Natural killer cell (primary cell): Measurements from ENCODE around the gene CLDN22. TPM values are rescaled to one million over a fixed set of nuclear protein-coding genes. Genes with fewer than 3 reads are reported as not detected.

Experiments
- ATAC-seq, 3 donors: fragments of 150-1000 bp in 2 of 3; fragments of 200-7000 bp in 1 of 3; cut with Tn5 transposase; 1 replicate in 1 of 3; 2 replicates in 2 of 3; pipeline ENCODE4 v1.10.0; 2021; ENCODE audit warnings: mild to moderate bottlenecking in 2 of 3, moderate library complexity in 2 of 3
- DNase-seq, 2 donors: peaks; one replicate each; pipeline versions ENCODE4 v3.0.0 to v3.0.0-alpha.2; 2013 to 2021; ENCODE audit warnings: mixed read lengths in 1 of 2
- H3K27ac ChIP-seq: one replicate; pipeline ENCODE4 v1.5.1; 2013; ENCODE audit warnings: mild to moderate bottlenecking, low read length
- H3K27me3 ChIP-seq: one replicate; pipeline ENCODE4 v1.6.1; 2013; ENCODE audit warnings: low read length; ENCODE audit not compliant: control insufficient read depth, insufficient read depth
- H3K36me3 ChIP-seq: one replicate; pipeline ENCODE4 v1.6.1; 2013; ENCODE audit warnings: low read length; ENCODE audit not compliant: control insufficient read depth, insufficient read depth
- H3K4me1 ChIP-seq: one replicate; pipeline ENCODE4 v1.6.1; 2013; ENCODE audit warnings: low read length; ENCODE audit not compliant: control insufficient read depth, insufficient read depth
- H3K4me3 ChIP-seq: one replicate; pipeline ENCODE4 v1.5.1; 2013; ENCODE audit warnings: low read length
- H3K9me3 ChIP-seq: one replicate; pipeline ENCODE4 v1.6.1; 2013; ENCODE audit warnings: low read length; ENCODE audit not compliant: control insufficient read depth, insufficient read depth
- H3K27ac Mint-ChIP-seq, 2 donors: one replicate each; pipeline ENCODE4 v1.8.0; 2022; ENCODE audit warnings: mild to moderate bottlenecking in 2 of 2, mixed read lengths in 2 of 2, moderate library complexity in 1 of 2
- H3K27me3 Mint-ChIP-seq, 2 donors: one replicate each; pipeline ENCODE4 v1.8.0; 2022; ENCODE audit warnings: low read depth in 2 of 2, mixed read lengths in 2 of 2
- H3K36me3 Mint-ChIP-seq: one replicate; pipeline ENCODE4 v1.8.0; 2022; ENCODE audit warnings: mixed read lengths
- H3K4me1 Mint-ChIP-seq, 2 donors: one replicate each; pipeline ENCODE4 v1.8.0; 2022; ENCODE audit warnings: mixed read lengths in 2 of 2
- H3K4me3 Mint-ChIP-seq: one replicate; pipeline ENCODE4 v1.8.0; 2022; ENCODE audit warnings: mild to moderate bottlenecking, moderate library complexity, mixed read lengths
- H3K9me3 Mint-ChIP-seq, 2 donors: one replicate each; pipeline ENCODE4 v1.8.0; 2022; ENCODE audit warnings: mixed read lengths in 2 of 2
- WGBS: methylation state at CpG from one replicate; pipeline ENCODE4 v1.1.7; 2013; ENCODE audit warnings: missing lambda C conversion rate; ENCODE audit not compliant: insufficient coverage; 5-methylcytosine and 5-hydroxymethylcytosine counted together
- intact Hi-C: fragments of 100-400 bp; cut with micrococcal nuclease; formaldehyde crosslinking; loops from one replicate; pipeline ENCODE4 v1.14.2; 2022
- total RNA-seq, 4 donors: library from RNA; stranded (reverse); fragments of 120-200 nt in 1 of 4; gene quantifications; one replicate each; pipeline versions ENCODE4 v1.2.3 to v1.2.4, GENCODE V29; 2013 to 2022
- TF ChIP-seq, protein P1 (sequence below): fragments of 200-600 bp; IDR thresholded peaks from one replicate; pipeline ENCODE4 v1.8.0; 2022; ENCODE audit warnings: antibody characterized with exemption

CLDN22 gene
- total RNA-seq, 3 donors from 2014 or later (not counting 1 experiment from before 2014, with no cell fraction given): 0.25 to 0.60 TPM; not detected in 1

GRCh38 chr4:183330841-183331240 lies 10.8 kb upstream of the CLDN22 start:
- TF ChIP-seq, protein P1, sequence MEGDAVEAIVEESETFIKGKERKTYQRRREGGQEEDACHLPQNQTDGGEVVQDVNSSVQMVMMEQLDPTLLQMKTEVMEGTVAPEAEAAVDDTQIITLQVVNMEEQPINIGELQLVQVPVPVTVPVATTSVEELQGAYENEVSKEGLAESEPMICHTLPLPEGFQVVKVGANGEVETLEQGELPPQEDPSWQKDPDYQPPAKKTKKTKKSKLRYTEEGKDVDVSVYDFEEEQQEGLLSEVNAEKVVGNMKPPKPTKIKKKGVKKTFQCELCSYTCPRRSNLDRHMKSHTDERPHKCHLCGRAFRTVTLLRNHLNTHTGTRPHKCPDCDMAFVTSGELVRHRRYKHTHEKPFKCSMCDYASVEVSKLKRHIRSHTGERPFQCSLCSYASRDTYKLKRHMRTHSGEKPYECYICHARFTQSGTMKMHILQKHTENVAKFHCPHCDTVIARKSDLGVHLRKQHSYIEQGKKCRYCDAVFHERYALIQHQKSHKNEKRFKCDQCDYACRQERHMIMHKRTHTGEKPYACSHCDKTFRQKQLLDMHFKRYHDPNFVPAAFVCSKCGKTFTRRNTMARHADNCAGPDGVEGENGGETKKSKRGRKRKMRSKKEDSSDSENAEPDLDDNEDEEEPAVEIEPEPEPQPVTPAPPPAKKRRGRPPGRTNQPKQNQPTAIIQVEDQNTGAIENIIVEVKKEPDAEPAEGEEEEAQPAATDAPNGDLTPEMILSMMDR: no peak
- Histone ChIP-seq H3K27me3 (peaks cover 2% of the 10 kb centered on the region), H3K4me3 (no peak overlapping the region), H3K4me1 (peaks cover 5% of the 10 kb centered on the region), H3K36me3 (no peaks in the 10 kb centered on the region), H3K27ac (no peak overlapping the region), H3K9me3 (no peaks in the 10 kb centered on the region)
- Mint-ChIP-seq H3K4me3 (no peak overlapping the region), H3K27ac (no peak overlapping the region), H3K9me3 (no peaks in the 10 kb centered on the region), H3K36me3 (no peaks in the 10 kb centered on the region), H3K27me3 (peaks cover 33 to 57% of the 10 kb centered on the region in 2 donors), H3K4me1 (peaks cover 6 to 8% of the 10 kb centered on the region in 2 donors)
- WGBS: 86% methylated on average over 2 of the region's 2 CpGs
- DNase-seq: no peak
- intact Hi-C loops: no loop called here
- ATAC-seq: no peak

GRCh38 chr4:183329954-183330742 lies 10.1 kb upstream of the CLDN22 start:
- Histone ChIP-seq H3K27me3 (peaks cover 2% of the 10 kb centered on the region), H3K4me1 (no peaks in the 10 kb centered on the region), H3K9me3 (no peaks in the 10 kb centered on the region), H3K27ac (no peak overlapping the region), H3K4me3 (no peak overlapping the region), H3K36me3 (no peaks in the 10 kb centered on the region)
- Mint-ChIP-seq H3K9me3 (no peaks in the 10 kb centered on the region), H3K4me3 (no peak overlapping the region), H3K36me3 (no peaks in the 10 kb centered on the region), H3K4me1 (peaks cover 0 to 1% of the 10 kb centered on the region in 2 donors), H3K27me3 (peaks cover 37 to 64% of the 10 kb centered on the region in 2 donors), H3K27ac (no peak overlapping the region)
- no peak for DNase-seq
- 92% methylated on average over 9 of the region's 10 CpGs for WGBS
- intact Hi-C loops: no loop called here
- TF ChIP-seq, protein P1: no peak
- no peak for ATAC-seq

GRCh38 chr4:183329244-183329643 lies 9.2 kb upstream of the CLDN22 start:
- no peak overlapping the region for H3K27ac ChIP-seq
- peaks cover 2% of the 10 kb centered on the region for H3K27me3 ChIP-seq
- Mint-ChIP-seq H3K9me3 (no peaks in the 10 kb centered on the region), H3K4me1 (no peaks in the 10 kb centered on the region), H3K27ac (no peak overlapping the region), H3K27me3 (peaks cover 42 to 70% of the 10 kb centered on the region in 2 donors), H3K36me3 (no peaks in the 10 kb centered on the region), H3K4me3 (no peak overlapping the region)
- no peak overlapping the region for H3K4me3 ChIP-seq
- no peaks in the 10 kb centered on the region for H3K4me1 ChIP-seq
- no peak for ATAC-seq
- DNase-seq: no peak
- TF ChIP-seq, protein P1: no peak
- 95% methylated on average over 6 of the region's 6 CpGs for WGBS
- H3K36me3 ChIP-seq: no peaks in the 10 kb centered on the region
- H3K9me3 ChIP-seq: no peaks in the 10 kb centered on the region
- intact Hi-C loops: no loop called here

DNA sequence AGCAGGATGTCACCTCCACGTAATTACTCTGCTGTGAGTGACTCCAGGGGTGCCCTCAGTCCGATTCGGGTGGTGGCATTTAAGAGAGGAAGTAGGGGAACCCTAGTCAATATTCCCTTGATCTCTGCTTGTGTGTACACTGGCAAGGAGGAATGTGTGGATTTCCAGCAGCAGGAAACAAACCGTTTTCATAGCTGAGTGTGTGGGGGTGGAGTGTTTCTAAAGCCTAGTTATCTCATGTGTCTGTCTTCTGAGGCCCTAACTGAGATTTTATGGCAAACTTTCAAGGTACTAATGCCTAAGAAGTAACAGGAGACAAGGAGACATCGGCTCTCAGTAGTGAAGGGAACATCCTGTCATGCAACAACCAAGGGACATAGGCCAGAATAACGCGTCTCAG lies 8.8 kb upstream of the CLDN22 start:
- TF ChIP-seq, protein P1: no peak
- ATAC-seq (no peak), DNase-seq (no peak)
- Mint-ChIP-seq H3K36me3 (no peaks in the 10 kb centered on the region), H3K27me3 (peaks cover 40 to 68% of the 10 kb centered on the region in 2 donors), H3K4me3 (no peak overlapping the region), H3K27ac (no peak overlapping the region), H3K4me1 (no peaks in the 10 kb centered on the region), H3K9me3 (no peaks in the 10 kb centered on the region)
- WGBS: 78% methylated on average over 7 of the region's 7 CpGs
- Histone ChIP-seq H3K27ac (no peak overlapping the region), H3K36me3 (no peaks in the 10 kb centered on the region), H3K4me1 (no peaks in the 10 kb centered on the region), H3K4me3 (no peak overlapping the region), H3K27me3 (peaks cover 2% of the 10 kb centered on the region), H3K9me3 (no peaks in the 10 kb centered on the region)
- intact Hi-C loops: no loop called here
